Measurements from ENCODE around the gene SPEG. TPM values are rescaled to one million over a fixed set of nuclear protein-coding genes. Genes with fewer than 3 reads are reported as not detected.
A peak's percentile ranks its signal among the peaks of the same experiment; 100 is the strongest.

SPEG gene
- total and polyA plus RNA-seq, 2 of the 13 experiments (the other 11 are each of a cell fraction or from before 2014, with no cell fraction given): 0.18 to 0.24 TPM

GRCh38 chr2:219387306-219388120, 47.1 kb upstream of the SPEG start, which contains the start of gene DNPEP (continued):
- TF ChIP-seq ZBTB46 (CRISPR knock-in tag; IDR thresholded peaks at IDR 0.05; ENCODE audit: borderline replicate concordance) (no peak), TCF7 (IDR thresholded peaks at IDR 0.05; ENCODE audit: low read depth) (no peak), CSRNP2 (CRISPR knock-in tag; conservative IDR thresholded peaks at IDR 0.05; ENCODE audit: low read depth) (no peak), ZNF326 (CRISPR knock-in tag; IDR thresholded peaks at IDR 0.05; ENCODE audit: borderline replicate concordance) (no peak), MBD4 (IDR thresholded peaks at IDR 0.05; ENCODE audit: borderline replicate concordance, low read length) (no peak), ARID5B (CRISPR knock-in tag; IDR thresholded peaks at IDR 0.05) (peak; percentile 64; the same call in 1 of the 2 replicates), ZNF24 (IDR thresholded peaks at IDR 0.05) (no peak), PLSCR1 (CRISPR knock-in tag; IDR thresholded peaks at IDR 0.05; ENCODE audit: borderline replicate concordance) (no peak), ZNF430 (CRISPR knock-in tag; IDR thresholded peaks at IDR 0.05) (no peak), KAT8 (CRISPR knock-in tag; IDR thresholded peaks at IDR 0.05) (peak; percentile 83), NRL (CRISPR knock-in tag; IDR thresholded peaks at IDR 0.05; ENCODE audit: borderline replicate concordance) (peak; percentile 76; the same call in 1 of the 2 replicates), SOX13 (IDR thresholded peaks at IDR 0.05) (peak; percentile 31; the same call in 1 of the 2 replicates), SOX13 (CRISPR knock-in tag; conservative IDR thresholded peaks at IDR 0.05 in 1 of 2, IDR thresholded peaks at IDR 0.05 in 1 of 2) (peak in 1 of 2 experiments; percentile 28; a peak in 2 of 4 replicates), ZNF333 (CRISPR knock-in tag; IDR thresholded peaks at IDR 0.05; ENCODE audit: borderline replicate concordance) (peak; percentile 59; the same call in 1 of the 2 replicates), BRD4 (CRISPR knock-in tag; IDR thresholded peaks at IDR 0.05) (0 out of 2 replicates have a peak, but pooled peaks have one; percentile 27), ZNF282 (IDR thresholded peaks at IDR 0.05; ENCODE audit: partially characterized antibody) (no peak), GRHL1 (CRISPR knock-in tag; conservative IDR thresholded peaks at IDR 0.05) (no peak), NFIB (CRISPR knock-in tag; IDR thresholded peaks at IDR 0.05; ENCODE audit: borderline replicate concordance) (no peak), BCL6 (CRISPR knock-in tag; IDR thresholded peaks at IDR 0.05) (no peak)
